Thyroid gland (tissue), 4 donors: ENCODE results near the gene LMX1B.

Experiments
- CTCF ChIP-seq, 6 experiments: fragments of 200-600 bp in 3 of 6; fragments of 450-650 bp in 3 of 6; sonication (generic) in 3 of 6; IDR thresholded peaks; one replicate each; pipeline ENCODE4 v1.5.1; 2016 to 2019; ENCODE audit warnings: antibody characterized with exemption in 6 of 6, mild to moderate bottlenecking in 2 of 6, inconsistent platforms in 1 of 6, moderate library complexity in 1 of 6
- POLR2A ChIP-seq, 2 donors: fragments of 450-650 bp; IDR thresholded peaks; one replicate each; pipeline ENCODE4 v1.6.1; 2017; ENCODE audit warnings: antibody characterized with exemption in 2 of 2, mild to moderate bottlenecking in 2 of 2, moderate library complexity in 1 of 2

GRCh38 chr9:126721564-126721981, 107.8 kb downstream of the LMX1B start:
- TF ChIP-seq CTCF (IDR thresholded peaks at IDR 0.05) (no peak), POLR2A (IDR thresholded peaks at IDR 0.05) (no peak)
